ENCODE measurements around the gene NT5C.

- TF ChIP-seq CTCF (IDR thresholded peaks at IDR 0.05) (no peak), POLR2AphosphoS5 (IDR thresholded peaks at IDR 0.05) (no peak)
Measured at GRCh38 chr17:75168998-75169397, 37.5 kb upstream of the NT5C start.
